ENCODE results near the gene COBL. TPM values are rescaled to one million over a fixed set of nuclear protein-coding genes. Genes with fewer than 3 reads are reported as not detected.
"Not testable (repeated sequence)": the region's sequence is repeated elsewhere in the genome, so short reads cannot be mapped to it uniquely, and the experiment has no call there.

The COBL gene
- total RNA-seq, 1 experiment from 2014 or later = 7.6 TPM

- no peak for DNase-seq (ENCODE audit: low spot score)
Measured at GRCh38 chr7:51210766-51211165, 105.8 kb downstream of the COBL start.

- DNase-seq (ENCODE audit: low spot score) = no peak
Measured at GRCh38 chr7:51209426-51209825, 107.2 kb downstream of the COBL start.

DNA sequence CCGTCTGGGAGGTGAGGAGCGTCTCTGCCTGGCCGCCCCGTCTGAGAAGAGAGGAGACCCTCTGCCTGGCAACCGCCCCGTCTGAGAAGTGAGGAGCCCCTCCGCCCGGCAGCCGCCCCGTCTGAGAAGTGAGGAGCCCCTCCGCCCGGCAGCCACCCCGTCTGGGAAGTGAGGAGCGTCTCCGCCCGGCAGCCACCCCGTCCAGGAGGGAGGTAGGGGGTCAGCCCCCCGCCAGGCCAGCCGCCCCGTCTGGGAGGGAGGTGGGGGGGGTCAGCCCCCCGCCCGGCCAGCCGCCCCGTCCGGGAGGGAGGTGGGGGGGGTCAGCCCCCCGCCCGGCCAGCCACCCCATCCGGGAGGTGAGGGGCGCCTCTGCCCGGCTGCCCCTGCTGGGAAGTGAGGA lies 108.5 kb downstream of the COBL start:
- not testable (repeated sequence) for DNase-seq (ENCODE audit: low spot score)

DNA sequence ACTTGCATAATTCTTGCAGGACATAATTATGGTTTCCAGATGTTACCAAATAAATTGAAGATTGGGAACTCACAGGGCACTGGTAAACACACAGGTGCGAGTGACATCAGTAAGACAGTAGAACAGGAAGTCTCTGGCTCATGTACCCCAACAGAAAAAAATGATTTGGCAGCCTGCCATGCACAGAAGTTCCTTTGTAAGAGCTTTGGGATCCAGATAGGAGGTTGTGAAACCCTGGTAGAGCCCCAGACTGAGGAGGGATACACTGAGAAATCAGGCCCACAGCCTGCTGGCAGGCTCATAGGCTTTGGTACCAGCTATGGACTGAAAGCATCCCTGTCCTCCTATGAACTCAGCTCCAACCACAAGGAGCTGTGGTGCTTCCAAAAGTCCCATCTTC lies 118.0 kb downstream of the COBL start:
- DNase-seq (ENCODE audit: low spot score) = no peak

GRCh38 chr7:51190969-51191368 lies 125.6 kb downstream of the COBL start:
- DNase-seq (ENCODE audit: low spot score) = no peak

DNA sequence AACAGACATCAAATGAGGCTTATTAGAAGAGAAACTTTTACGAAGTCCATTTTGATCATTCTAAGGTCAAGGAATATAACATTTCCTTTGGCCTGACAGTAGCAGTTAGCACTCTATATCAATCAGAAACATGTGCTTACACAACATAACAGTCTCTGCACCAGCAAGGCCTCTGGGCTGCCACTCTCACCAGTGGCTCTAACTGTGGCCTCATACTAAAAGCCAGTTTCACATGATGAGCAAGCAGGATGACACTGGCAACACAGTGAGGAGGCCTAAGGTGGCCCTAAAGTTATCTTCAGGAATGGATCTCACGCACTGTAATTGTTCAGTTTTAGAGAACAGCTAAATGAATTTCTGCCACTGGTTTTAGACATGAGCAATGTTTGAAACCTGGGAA lies 126.8 kb downstream of the COBL start:
- DNase-seq (ENCODE audit: low spot score) = no peak

- DNase-seq (ENCODE audit: low spot score) = no peak
Measured at GRCh38 chr7:51188987-51189386, 127.6 kb downstream of the COBL start.

DNA sequence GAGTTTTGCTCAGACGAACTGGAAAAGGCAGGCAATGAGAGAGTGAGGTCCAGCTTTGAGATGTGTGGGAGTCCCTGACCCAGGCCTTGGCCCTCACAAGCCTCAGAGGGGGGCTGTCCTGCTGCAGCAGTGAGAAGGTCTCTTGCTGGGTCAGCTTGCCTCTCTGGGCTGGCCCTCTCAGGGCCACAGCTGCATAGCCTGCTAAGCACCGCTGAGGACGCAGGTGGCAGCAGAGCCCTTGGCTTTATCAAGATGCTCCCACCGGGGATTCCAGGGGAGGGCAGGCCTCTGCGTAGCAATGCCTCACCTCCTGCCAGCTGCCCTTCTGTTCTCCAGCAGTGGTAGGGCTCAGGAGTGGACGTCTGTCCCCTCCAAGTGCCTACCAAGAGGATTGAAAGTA lies 128.7 kb downstream of the COBL start:
- DNase-seq (ENCODE audit: low spot score) = peak; percentile 45

- DNase-seq (ENCODE audit: low spot score) = no peak
Measured at GRCh38 chr7:51186531-51186930, 130.1 kb downstream of the COBL start.

DNA sequence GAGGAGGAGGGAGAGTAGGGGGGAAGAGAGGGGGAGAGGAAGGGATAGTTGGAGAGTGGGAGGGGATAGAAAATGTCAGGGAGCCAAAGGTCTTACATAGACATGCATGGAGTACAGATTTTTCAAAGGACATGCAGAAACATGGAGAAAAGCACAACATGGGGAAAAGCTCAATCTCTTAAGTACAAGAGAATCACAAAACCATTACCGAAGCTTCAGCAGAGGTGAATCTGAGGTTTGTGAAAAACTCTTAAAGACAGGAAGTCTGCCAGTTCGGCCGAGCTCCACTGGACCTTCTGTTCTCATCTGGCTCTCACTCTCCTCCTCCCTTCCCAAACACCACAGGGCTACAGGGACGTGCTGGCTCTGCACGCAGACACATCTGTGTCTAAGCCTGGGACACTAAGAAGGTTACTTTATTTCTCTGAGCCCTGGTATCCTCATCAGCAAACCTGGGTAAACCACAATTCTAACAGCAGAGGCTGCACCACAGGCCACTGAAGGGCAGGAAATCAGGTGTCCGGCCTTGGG lies 133.9 kb downstream of the COBL start:
- DNase-seq (ENCODE audit: low spot score) = no peak

GRCh38 chr7:51180092-51180491 lies 136.5 kb downstream of the COBL start:
- no peak for DNase-seq (ENCODE audit: low spot score)

DNA sequence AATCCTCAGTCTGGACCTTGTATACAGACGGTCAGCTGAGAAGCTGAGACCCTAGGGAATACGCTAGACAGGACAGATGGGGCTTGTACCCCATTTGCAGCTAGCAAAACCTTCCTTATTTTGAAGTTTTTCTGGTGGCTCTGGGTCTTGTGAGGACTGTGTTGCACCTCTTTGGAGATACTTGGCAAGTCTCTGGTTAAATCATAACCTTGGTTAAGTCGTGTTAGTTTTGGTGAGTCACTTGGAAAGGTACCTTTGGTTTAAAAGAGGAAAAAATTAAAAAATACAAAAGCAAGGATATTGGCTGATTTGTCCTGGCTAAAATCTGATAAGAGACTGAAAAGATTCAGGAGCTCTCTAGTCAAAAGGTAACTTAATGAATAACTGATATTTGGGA lies 140.6 kb downstream of the COBL start:
- DNase-seq (ENCODE audit: low spot score) = no peak

GRCh38 chr7:51175316-51175991 lies 141.2 kb downstream of the COBL start:
- no peak for DNase-seq (ENCODE audit: low spot score)

- DNase-seq (ENCODE audit: low spot score) = no peak
Measured at GRCh38 chr7:51165337-51165736, 151.3 kb downstream of the COBL start.

- peak; percentile 97 for DNase-seq (ENCODE audit: low spot score)
Measured at GRCh38 chr7:51162724-51163329, 153.8 kb downstream of the COBL start.

- no peak for DNase-seq (ENCODE audit: low spot score)
Measured at GRCh38 chr7:51161937-51162336, 154.7 kb downstream of the COBL start.

GRCh38 chr7:51160990-51161615 lies 155.5 kb downstream of the COBL start:
- DNase-seq (ENCODE audit: low spot score) = peak; percentile 71

DNA sequence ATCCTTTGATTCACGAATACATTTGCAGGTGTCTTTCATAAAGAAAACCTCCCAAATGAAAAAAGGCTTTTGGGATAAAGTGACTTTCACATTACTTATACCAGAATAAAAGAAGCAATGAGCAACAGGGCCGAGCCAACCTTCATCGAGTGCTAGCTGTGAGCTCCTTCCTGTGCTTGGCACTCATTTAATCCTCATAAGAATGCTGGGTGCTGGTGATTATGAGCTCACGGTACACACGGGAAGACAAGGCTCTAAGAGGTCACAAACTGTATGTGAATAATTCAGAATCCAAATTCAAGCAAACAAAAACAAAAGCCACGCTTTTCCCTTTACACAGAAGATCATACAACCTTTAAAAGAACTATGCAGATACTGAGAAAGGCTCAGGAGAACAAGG lies 156.2 kb downstream of the COBL start:
- DNase-seq (ENCODE audit: low spot score) = no peak

DNA sequence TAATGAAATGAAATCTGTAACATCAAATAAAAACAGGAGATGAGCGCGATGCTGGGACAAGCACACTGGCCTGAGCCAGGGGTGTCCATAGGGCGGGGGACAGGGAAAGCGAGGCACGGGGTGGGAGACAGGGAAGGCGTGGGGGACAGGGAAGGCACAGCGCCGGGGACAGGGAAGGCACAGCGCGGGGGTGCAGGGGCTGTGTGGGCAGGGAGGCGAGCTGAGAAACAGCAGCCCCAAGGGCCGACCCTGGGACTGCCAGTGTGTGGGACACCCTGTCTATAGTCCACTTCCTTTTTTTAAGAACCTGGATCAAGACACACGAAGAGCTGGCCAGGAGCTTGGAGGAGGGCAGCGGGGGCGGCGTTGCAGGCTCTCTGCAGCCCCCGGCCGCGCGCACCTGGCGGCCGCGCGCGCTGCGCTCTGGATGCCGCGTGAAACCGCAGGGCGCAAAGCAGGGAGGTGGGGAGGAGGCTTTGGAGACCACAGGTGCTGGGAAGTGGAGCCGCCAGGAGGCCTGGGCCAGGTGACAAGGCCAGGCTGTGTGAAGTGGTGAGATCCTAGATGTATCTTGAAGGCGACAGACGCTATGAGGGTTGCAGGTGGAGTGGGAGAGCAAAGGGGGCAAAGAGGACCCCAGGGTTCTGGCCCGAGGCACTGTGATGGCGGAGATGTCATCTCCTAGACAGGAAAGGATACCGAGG lies 157.7 kb downstream of the COBL start:
- DNase-seq (ENCODE audit: low spot score) = no peak

- no peak for DNase-seq (ENCODE audit: low spot score)
Measured at GRCh38 chr7:51158211-51158610, 158.4 kb downstream of the COBL start.

DNA sequence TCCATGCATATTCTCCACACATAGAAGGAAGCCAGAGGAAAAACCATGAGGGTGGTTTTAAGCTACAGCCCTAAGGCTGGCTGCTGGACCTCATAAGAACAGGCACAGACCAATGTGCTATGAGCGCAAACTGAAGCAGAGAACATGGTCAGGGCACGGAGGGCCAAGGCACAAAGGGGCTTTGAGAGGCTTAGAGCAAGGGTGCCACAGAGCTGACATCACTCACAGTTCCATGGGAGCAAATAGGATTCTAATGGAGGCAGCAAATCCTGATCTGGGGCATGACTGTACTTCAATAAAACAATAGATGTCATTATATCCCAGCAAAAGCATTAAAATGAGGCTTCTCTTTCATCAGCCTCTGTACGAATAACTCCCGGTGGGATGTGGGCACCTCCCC lies 162.4 kb downstream of the COBL start:
- no peak for DNase-seq (ENCODE audit: low spot score)

- no peak for DNase-seq (ENCODE audit: low spot score)
Measured at GRCh38 chr7:51152706-51153200, 163.9 kb downstream of the COBL start.
